H1 (cell line): ENCODE results near the gene ETFB. TPM values are rescaled to one million over a fixed set of nuclear protein-coding genes. Genes with fewer than 3 reads are reported as not detected.

Source experiments
- KDM5A ChIP-seq: fragments of 200-600 bp; IDR thresholded peaks from 2 replicates; pipeline ENCODE4 v1.7.1; 2012; ENCODE audit warnings: mild to moderate bottlenecking, low read length, inconsistent platforms, mixed read lengths
- POLR2AphosphoS5 ChIP-seq: IDR thresholded peaks from 2 replicates; pipeline ENCODE4 v1.6.1; 2011; ENCODE audit warnings: low read depth, low read length
- SRF ChIP-seq: IDR thresholded peaks from 2 replicates; pipeline ENCODE4 v1.6.1; 2011; ENCODE audit warnings: mild to moderate bottlenecking, low read depth, low read length, moderate library complexity
- polyA plus RNA-seq, 7 experiments: library from polyadenylated mRNA; depleted of rRNA in 3 of 7; stranded (reverse) in 5 of 7; unstranded in 2 of 7; fragments of >200 nt in 5 of 7; fragments of 200-250 nt in 2 of 7; gene quantifications; 1 replicate in 5 of 7; 2 replicates in 1 of 7; 4 replicates in 1 of 7; pipeline versions ENCODE4 v1.2.1 to v1.2.3, GENCODE V29; 2011 to 2013; ENCODE audit warnings: missing spikeins in 2 of 7, mixed read lengths in 2 of 7
- total RNA-seq: library from RNA; stranded (reverse); fragmentation: NEBNext Ultra II Directional; extraction: Animal tissue kit (Norgen Biotek cat#: 25700); gene quantifications from 2 replicates; pipeline ENCODE4 v1.2.1, GENCODE V29; 2021

The ETFB gene
- total and polyA plus RNA-seq, 2 of the 8 experiments (the other 6 are each of a cell fraction or from before 2014, with no cell fraction given), result 40.0 to 66.5 TPM

GRCh38 chr19:51392701-51393100 lies 26.5 kb upstream of the ETFB start (continued):
- TF ChIP-seq POLR2AphosphoS5 (no peak), KDM5A (no peak), SRF (no peak)
